ENCODE results near the gene ADPRHL1.

DNA sequence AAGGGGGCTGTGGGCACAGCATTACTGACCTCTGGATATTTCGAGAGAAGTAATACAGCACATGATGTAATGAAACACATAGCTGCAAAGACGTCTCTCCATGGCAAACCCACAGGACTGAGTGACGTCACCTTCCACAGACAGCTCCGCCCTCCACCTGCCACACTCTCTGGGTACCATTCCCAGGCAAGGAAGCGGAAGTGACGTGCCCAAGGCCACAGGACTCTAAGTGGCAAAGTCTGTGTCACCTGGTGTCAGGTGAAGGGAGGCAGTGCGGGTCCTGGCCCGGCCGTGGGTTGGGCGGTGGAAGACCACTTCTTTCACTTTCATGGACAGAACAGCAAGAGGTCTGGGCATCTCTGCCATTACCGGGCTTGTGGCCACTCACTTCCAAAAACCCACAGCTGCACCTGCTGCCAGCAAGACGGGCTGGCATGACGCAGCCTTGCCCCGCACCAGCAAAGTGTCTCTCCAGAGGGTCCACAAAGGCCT lies 6.8 kb upstream of the ADPRHL1 start:
- TF ChIP-seq TCF12 (IDR thresholded peaks at IDR 0.05; ENCODE audit: low read depth) = no peak
- TF ChIP-seq, protein P1, sequence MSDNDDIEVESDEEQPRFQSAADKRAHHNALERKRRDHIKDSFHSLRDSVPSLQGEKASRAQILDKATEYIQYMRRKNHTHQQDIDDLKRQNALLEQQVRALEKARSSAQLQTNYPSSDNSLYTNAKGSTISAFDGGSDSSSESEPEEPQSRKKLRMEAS (IDR thresholded peaks at IDR 0.05) = no peak
- TF ChIP-seq, protein P2, sequence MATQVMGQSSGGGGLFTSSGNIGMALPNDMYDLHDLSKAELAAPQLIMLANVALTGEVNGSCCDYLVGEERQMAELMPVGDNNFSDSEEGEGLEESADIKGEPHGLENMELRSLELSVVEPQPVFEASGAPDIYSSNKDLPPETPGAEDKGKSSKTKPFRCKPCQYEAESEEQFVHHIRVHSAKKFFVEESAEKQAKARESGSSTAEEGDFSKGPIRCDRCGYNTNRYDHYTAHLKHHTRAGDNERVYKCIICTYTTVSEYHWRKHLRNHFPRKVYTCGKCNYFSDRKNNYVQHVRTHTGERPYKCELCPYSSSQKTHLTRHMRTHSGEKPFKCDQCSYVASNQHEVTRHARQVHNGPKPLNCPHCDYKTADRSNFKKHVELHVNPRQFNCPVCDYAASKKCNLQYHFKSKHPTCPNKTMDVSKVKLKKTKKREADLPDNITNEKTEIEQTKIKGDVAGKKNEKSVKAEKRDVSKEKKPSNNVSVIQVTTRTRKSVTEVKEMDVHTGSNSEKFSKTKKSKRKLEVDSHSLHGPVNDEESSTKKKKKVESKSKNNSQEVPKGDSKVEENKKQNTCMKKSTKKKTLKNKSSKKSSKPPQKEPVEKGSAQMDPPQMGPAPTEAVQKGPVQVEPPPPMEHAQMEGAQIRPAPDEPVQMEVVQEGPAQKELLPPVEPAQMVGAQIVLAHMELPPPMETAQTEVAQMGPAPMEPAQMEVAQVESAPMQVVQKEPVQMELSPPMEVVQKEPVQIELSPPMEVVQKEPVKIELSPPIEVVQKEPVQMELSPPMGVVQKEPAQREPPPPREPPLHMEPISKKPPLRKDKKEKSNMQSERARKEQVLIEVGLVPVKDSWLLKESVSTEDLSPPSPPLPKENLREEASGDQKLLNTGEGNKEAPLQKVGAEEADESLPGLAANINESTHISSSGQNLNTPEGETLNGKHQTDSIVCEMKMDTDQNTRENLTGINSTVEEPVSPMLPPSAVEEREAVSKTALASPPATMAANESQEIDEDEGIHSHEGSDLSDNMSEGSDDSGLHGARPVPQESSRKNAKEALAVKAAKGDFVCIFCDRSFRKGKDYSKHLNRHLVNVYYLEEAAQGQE (IDR thresholded peaks at IDR 0.05; ENCODE audit: low read depth) = no peak
